Measurements from ENCODE around the gene SCAPER. TPM values are rescaled to one million over a fixed set of nuclear protein-coding genes. Genes with fewer than 3 reads are reported as not detected.

The SCAPER gene
- total RNA-seq, 1 experiment from 2014 or later = 14.7 TPM

DNA sequence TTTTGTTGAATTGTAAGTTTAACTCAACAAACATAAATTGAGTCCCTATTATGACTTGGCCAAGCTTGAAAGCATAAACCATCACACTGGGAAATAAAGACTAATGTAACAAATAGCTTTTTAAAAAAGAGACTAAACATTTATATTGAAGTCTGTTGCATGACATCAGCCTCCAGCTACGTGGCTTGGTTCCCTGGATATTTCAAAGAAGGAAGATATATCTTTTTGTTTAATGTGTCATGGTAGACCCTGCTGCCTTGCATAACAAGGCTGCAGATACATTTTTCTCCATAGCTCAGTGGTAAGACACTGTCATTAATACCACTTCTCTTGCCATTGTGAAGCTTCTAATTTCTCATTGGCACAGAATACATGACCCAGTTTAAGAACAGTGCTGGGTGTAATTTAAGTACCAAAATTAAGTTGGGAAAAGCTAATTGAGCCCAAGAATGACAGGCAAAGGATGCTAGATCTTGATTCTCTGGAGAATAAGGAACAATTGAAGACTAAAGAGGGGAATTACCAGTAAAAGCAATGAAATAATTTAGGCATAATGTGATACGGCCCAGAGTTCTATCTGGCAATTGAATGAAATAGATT is 40.5 kb upstream of the SCAPER start:
- RAD21 ChIA-PET (ENCODE audit: low non-redundant PET in 1 of 2, low total read pairs in 2 of 2, uncharacterized antibody in 2 of 2, unreplicated experiment in 2 of 2) = no interaction called here
- no TSS peak for BruUV-seq (replicated peaks)

DNA sequence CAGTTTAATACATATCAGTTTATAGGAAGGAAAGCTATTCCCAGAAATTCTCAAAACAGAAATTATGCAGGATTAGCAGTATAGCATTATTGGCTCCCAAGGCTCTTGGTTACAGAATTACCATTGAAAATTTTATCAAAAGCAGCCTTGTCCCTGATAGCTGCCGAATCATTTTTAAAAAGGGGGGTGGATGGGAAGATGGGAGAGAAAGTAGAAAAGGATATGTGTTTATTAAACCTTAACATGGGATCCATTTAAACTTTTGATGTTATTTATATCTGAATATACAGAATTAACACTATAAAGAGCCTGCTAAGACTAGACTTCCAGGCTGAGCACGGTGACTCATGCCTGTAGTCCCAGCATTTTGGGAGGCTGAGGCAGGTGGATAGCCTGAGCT is 37.2 kb upstream of the SCAPER start:
- POLR2A ChIA-PET = interaction anchor here (1.5 to 1.7 kb wide), 2 partner anchors 11 kb away, joined by 3 to 9 read pairs; partner anchors contain the start of gene RCN2
- ATAC-seq = no peak
- Histone ChIP-seq H3K4me2 (ENCODE audit: low read length) (no peak overlapping the region), H3K9me3 (ENCODE audit: control insufficient read depth in 1 of 2, insufficient read depth in 1 of 2, low read depth in 1 of 2, low read length in 2 of 2) (no peaks in the 10 kb centered on the region), H3K9ac (ENCODE audit: low read length) (no peak overlapping the region), H3K36me3 (ENCODE audit: control insufficient read depth in 1 of 2, insufficient read depth in 2 of 2, low read length in 2 of 2) (peaks cover 4% of the 10 kb centered on the region in 2 experiments; a peak in 3 of 4 replicates), H3K27me3 (ENCODE audit: insufficient read depth, low read length) (no peaks in the 10 kb centered on the region), H3K4me3 (replicated peaks in 1 of 2; ENCODE audit: low read depth in 1 of 2, low read length in 2 of 2) (no peak overlapping the region), H3K9me2 (ENCODE audit: insufficient read depth) (no peaks in the 10 kb centered on the region), H3K27ac (ENCODE audit: low read depth, low read length) (no peak overlapping the region), H4K20me1 (ENCODE audit: insufficient read depth) (no peaks in the 10 kb centered on the region), H2AFZ (ENCODE audit: low read depth, low read length, poor library complexity, severe bottlenecking) (no peak overlapping the region), H3K4me1 (ENCODE audit: control insufficient read depth in 1 of 2, insufficient read depth in 2 of 2, low read length in 2 of 2) (no peaks in the 10 kb centered on the region), H3K79me2 (ENCODE audit: insufficient read depth, low read length) (no peaks in the 10 kb centered on the region; the same call in 1 of the 2 replicates)
- intact Hi-C loops (cut with micrococcal nuclease) = loop anchor here (10.0 kb wide), 1 partner anchor 552 kb away; no protein-coding TSS in a partner anchor
- no TSS peak for BruUV-seq (replicated peaks)
- CTCF ChIA-PET = interaction anchor here (1.3 to 2.2 kb wide), 2 partner anchors 601 to 675 kb away, joined by 4 to 7 read pairs; no protein-coding TSS in a partner anchor
- RAD21 ChIA-PET (ENCODE audit: low non-redundant PET in 1 of 2, low total read pairs in 2 of 2, uncharacterized antibody in 2 of 2, unreplicated experiment in 2 of 2) = no interaction called here
- no peak for DNase-seq (ENCODE audit: low read depth, low spot score)
- TF ChIP-seq SP1 (IDR thresholded peaks at IDR 0.05; ENCODE audit: low read depth) = no peak
- TF ChIP-seq ZFX (IDR thresholded peaks at IDR 0.05) = no peak
- TF ChIP-seq, protein P1, sequence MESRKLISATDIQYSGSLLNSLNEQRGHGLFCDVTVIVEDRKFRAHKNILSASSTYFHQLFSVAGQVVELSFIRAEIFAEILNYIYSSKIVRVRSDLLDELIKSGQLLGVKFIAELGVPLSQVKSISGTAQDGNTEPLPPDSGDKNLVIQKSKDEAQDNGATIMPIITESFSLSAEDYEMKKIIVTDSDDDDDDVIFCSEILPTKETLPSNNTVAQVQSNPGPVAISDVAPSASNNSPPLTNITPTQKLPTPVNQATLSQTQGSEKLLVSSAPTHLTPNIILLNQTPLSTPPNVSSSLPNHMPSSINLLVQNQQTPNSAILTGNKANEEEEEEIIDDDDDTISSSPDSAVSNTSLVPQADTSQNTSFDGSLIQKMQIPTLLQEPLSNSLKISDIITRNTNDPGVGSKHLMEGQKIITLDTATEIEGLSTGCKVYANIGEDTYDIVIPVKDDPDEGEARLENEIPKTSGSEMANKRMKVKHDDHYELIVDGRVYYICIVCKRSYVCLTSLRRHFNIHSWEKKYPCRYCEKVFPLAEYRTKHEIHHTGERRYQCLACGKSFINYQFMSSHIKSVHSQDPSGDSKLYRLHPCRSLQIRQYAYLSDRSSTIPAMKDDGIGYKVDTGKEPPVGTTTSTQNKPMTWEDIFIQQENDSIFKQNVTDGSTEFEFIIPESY (IDR thresholded peaks at IDR 0.05; ENCODE audit: extremely low read depth, insufficient replicate concordance, low read length) = no peak
- TF ChIP-seq, protein P2, sequence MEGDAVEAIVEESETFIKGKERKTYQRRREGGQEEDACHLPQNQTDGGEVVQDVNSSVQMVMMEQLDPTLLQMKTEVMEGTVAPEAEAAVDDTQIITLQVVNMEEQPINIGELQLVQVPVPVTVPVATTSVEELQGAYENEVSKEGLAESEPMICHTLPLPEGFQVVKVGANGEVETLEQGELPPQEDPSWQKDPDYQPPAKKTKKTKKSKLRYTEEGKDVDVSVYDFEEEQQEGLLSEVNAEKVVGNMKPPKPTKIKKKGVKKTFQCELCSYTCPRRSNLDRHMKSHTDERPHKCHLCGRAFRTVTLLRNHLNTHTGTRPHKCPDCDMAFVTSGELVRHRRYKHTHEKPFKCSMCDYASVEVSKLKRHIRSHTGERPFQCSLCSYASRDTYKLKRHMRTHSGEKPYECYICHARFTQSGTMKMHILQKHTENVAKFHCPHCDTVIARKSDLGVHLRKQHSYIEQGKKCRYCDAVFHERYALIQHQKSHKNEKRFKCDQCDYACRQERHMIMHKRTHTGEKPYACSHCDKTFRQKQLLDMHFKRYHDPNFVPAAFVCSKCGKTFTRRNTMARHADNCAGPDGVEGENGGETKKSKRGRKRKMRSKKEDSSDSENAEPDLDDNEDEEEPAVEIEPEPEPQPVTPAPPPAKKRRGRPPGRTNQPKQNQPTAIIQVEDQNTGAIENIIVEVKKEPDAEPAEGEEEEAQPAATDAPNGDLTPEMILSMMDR (IDR thresholded peaks at IDR 0.05 in 2 of 3, conservative IDR thresholded peaks at IDR 0.05 in 1 of 3; ENCODE audit: borderline replicate concordance in 1 of 3, insufficient read depth in 1 of 3, low read depth in 2 of 3, low read length in 2 of 3) = no peak
- TF ChIP-seq, protein P3, sequence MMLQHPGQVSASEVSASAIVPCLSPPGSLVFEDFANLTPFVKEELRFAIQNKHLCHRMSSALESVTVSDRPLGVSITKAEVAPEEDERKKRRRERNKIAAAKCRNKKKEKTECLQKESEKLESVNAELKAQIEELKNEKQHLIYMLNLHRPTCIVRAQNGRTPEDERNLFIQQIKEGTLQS (IDR thresholded peaks at IDR 0.05) = no peak
- TF ChIP-seq, protein P4, sequence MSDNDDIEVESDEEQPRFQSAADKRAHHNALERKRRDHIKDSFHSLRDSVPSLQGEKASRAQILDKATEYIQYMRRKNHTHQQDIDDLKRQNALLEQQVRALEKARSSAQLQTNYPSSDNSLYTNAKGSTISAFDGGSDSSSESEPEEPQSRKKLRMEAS (IDR thresholded peaks at IDR 0.05) = no peak
- no peak for TF ChIP-seq CBX3 (IDR thresholded peaks at IDR 0.05; ENCODE audit: low read depth)

More for the DNA sequence above, 40.5 kb upstream of the SCAPER start:
- DNase-seq (ENCODE audit: low read depth, low spot score) (no peak), ATAC-seq (no peak)
- H2AFZ ChIP-seq (ENCODE audit: low read depth, low read length, poor library complexity, severe bottlenecking) = no peak overlapping the region
- peaks cover 14 to 17% of the 10 kb centered on the region in 2 experiments for H3K36me3 ChIP-seq (ENCODE audit: control insufficient read depth in 1 of 2, insufficient read depth in 2 of 2, low read length in 2 of 2)
- no peak overlapping the region for H3K4me2 ChIP-seq (ENCODE audit: low read length)
- no peaks in the 10 kb centered on the region for H3K9me3 ChIP-seq (ENCODE audit: control insufficient read depth in 1 of 2, insufficient read depth in 1 of 2, low read depth in 1 of 2, low read length in 2 of 2)
- H3K4me3 ChIP-seq (replicated peaks in 1 of 2; ENCODE audit: low read depth in 1 of 2, low read length in 2 of 2) = no peak overlapping the region
- no peak overlapping the region for H3K9ac ChIP-seq (ENCODE audit: low read length)
- H3K79me2 ChIP-seq (ENCODE audit: insufficient read depth, low read length) = no peaks in the 10 kb centered on the region; the same call in 1 of the 2 replicates
- no peaks in the 10 kb centered on the region for H3K4me1 ChIP-seq (ENCODE audit: control insufficient read depth in 1 of 2, insufficient read depth in 2 of 2, low read length in 2 of 2)
- H3K27me3 ChIP-seq (ENCODE audit: insufficient read depth, low read length) = no peaks in the 10 kb centered on the region
- intact Hi-C loops (cut with micrococcal nuclease) = loop anchor here (10.0 kb wide), 1 partner anchor 549 kb away; no protein-coding TSS in a partner anchor
- no peak for TF ChIP-seq POLR2AphosphoS5 (IDR thresholded peaks at IDR 0.05; ENCODE audit: low read depth, low read length)
- no peak for TF ChIP-seq SIN3A (IDR thresholded peaks at IDR 0.05; ENCODE audit: low read depth)
- no peak for TF ChIP-seq ELF1 (IDR thresholded peaks at IDR 0.05; ENCODE audit: borderline replicate concordance, low read depth)
- TF ChIP-seq, protein P1 (IDR thresholded peaks at IDR 0.05; ENCODE audit: extremely low read depth, insufficient replicate concordance, low read length) = no peak
- TF ChIP-seq YY1 (IDR thresholded peaks at IDR 0.05; ENCODE audit: extremely low read depth, insufficient replicate concordance, low read depth, low read length) = no peak
- POLR2A ChIA-PET = interaction anchor here (1.6 kb wide), 1 partner anchor 14 kb away, joined by 10 read pairs; the partner anchor contains the start of gene RCN2
- no peak overlapping the region for H3K27ac ChIP-seq (ENCODE audit: low read depth, low read length)
- CTCF ChIA-PET = no interaction called here
- no peaks in the 10 kb centered on the region for H3K9me2 ChIP-seq (ENCODE audit: insufficient read depth)
- H4K20me1 ChIP-seq (ENCODE audit: insufficient read depth) = no peaks in the 10 kb centered on the region

Data from HCT116 (cell line).